ENCODE measurements around the gene GTF2IRD1.

DNA sequence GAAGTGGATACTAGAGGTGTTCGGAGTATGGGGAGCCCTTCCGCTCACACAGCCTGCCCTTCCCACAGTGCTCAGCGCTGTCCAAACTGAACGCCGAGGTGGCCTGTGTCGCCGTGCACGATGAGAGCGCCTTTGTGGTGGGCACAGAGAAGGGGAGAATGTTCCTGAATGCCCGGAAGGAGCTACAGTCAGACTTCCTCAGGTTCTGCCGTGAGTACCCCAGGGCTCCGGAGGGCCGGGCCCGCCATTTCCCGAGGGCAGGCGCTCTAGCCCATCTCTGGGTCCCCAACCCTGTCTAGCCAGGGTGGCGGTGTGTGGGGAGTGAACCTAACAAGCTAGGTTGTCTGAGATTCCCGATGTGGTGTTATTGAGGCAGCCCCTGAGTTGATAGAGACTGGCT lies 59.1 kb downstream of the GTF2IRD1 start:
- TF ChIP-seq CTCF (conservative IDR thresholded peaks at IDR 0.05; ENCODE audit: low read depth, low read length), result no peak
- no peak for TF ChIP-seq EZH2 (IDR thresholded peaks at IDR 0.05; ENCODE audit: low read length, unreplicated experiment)
- no peak for TF ChIP-seq EZH2phosphoT487 (IDR thresholded peaks at IDR 0.05; ENCODE audit: borderline replicate concordance, low read length)

Measured in PC-3 (cell line).